ENCODE measurements around the gene CDC5L.

DNA sequence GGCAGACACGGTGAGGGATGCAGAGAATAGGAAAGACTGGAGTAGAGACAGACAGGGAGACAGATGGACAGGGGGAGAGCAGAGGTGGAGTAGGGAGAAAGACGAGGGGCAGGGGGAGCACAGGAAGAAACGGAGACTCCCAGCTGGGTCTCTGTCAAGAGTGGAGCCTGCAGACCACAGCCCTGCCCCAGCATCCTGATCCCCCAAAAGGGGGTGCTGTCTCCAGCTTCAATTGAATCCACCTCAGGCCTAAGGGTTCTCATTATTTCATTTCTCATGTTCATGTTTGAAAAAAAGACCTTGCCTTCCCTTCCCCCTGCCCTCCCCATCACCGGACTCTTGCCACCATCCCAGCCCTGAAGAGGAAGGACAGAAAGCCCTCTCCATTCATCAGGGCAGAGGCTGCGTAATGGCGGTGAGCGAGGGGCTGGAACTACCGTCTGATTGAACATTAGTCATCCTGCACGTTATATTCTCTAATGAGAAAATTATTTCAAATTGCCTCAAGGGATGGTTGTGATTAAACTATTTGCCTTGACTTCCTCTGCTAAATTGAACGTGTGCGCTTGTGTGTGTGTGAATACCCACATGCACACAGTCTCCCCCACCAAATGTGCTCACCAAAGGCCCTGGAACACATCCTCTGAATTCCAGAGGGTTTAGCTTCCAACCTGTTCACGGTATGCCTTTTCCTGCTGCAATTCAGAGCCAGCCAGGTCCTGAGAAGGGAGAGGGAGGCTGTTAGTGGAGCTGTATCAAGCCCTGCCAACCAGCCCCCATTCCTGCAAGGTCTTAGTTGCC is 98.3 kb downstream of the CDC5L start:
- TF ChIP-seq, protein P1, sequence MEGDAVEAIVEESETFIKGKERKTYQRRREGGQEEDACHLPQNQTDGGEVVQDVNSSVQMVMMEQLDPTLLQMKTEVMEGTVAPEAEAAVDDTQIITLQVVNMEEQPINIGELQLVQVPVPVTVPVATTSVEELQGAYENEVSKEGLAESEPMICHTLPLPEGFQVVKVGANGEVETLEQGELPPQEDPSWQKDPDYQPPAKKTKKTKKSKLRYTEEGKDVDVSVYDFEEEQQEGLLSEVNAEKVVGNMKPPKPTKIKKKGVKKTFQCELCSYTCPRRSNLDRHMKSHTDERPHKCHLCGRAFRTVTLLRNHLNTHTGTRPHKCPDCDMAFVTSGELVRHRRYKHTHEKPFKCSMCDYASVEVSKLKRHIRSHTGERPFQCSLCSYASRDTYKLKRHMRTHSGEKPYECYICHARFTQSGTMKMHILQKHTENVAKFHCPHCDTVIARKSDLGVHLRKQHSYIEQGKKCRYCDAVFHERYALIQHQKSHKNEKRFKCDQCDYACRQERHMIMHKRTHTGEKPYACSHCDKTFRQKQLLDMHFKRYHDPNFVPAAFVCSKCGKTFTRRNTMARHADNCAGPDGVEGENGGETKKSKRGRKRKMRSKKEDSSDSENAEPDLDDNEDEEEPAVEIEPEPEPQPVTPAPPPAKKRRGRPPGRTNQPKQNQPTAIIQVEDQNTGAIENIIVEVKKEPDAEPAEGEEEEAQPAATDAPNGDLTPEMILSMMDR (IDR thresholded peaks at IDR 0.05), result no peak
- TF ChIP-seq POLR2A (IDR thresholded peaks at IDR 0.05), result no peak

All from thyroid gland (tissue), 4 donors.